GM18505 (cell line): ENCODE results near the gene PARVG.

Source experiments
- ATAC-seq: cut with Tn5 transposase; IDR thresholded peaks from one replicate; pipeline ENCODE4 v1.9.1; 2021; ENCODE audit not compliant: unreplicated experiment
- POLR2A ChIP-seq: IDR thresholded peaks from 4 replicates; pipeline ENCODE4 v1.6.1; 2011; ENCODE audit warnings: borderline replicate concordance; ENCODE audit not compliant: insufficient read depth, insufficient read length; ENCODE audit errors: extremely low read depth

PARVG gene

GRCh38 chr22:44179196-44179988 is 1.3 kb upstream of the PARVG start:
- TF ChIP-seq POLR2A, result no peak
- no peak for ATAC-seq

- TF ChIP-seq POLR2A, result no peak
- no peak for ATAC-seq
These were observed 578 bp upstream of the PARVG start for GRCh38 chr22:44179989-44180705.

GRCh38 chr22:44181033-44181911 is 547 bp downstream of the PARVG start:
- no peak for ATAC-seq
- TF ChIP-seq POLR2A, result peak; percentile 31

- ATAC-seq, result no peak
- no peak for TF ChIP-seq POLR2A
These were observed 1.3 kb downstream of the PARVG start for GRCh38 chr22:44181912-44182587.

- no peak for ATAC-seq
- TF ChIP-seq POLR2A, result peak; percentile 52
These were observed 2.0 kb downstream of the PARVG start for GRCh38 chr22:44182588-44183286.

- TF ChIP-seq POLR2A, result no peak
- ATAC-seq, result no peak
These were observed 2.5 kb downstream of the PARVG start for GRCh38 chr22:44183287-44183588.

- no peak for TF ChIP-seq POLR2A
- no peak for ATAC-seq
These were observed 3.3 kb downstream of the PARVG start for GRCh38 chr22:44184006-44184405.

- no peak for TF ChIP-seq POLR2A
- no peak for ATAC-seq
These were observed 4.8 kb downstream of the PARVG start for GRCh38 chr22:44185237-44186120.

- ATAC-seq, result no peak
- TF ChIP-seq POLR2A, result no peak
These were observed 5.4 kb downstream of the PARVG start for GRCh38 chr22:44186121-44186510.

GRCh38 chr22:44186737-44187136 is 6.0 kb downstream of the PARVG start:
- TF ChIP-seq POLR2A, result no peak
- ATAC-seq, result no peak

GRCh38 chr22:44187652-44188230 is 7.0 kb downstream of the PARVG start:
- no peak for TF ChIP-seq POLR2A
- no peak for ATAC-seq
